Measurements from ENCODE around the gene LEPROT. TPM values are rescaled to one million over a fixed set of nuclear protein-coding genes. Genes with fewer than 3 reads are reported as not detected.

The LEPROT gene
- total and polyA plus RNA-seq, 9 donors = 57.4 to 115 (median 72.0) TPM

- no peak overlapping the region for H3K27ac ChIP-seq
- H3K4me3 ChIP-seq = no peak overlapping the region
- DNase-seq = no peak
- TF ChIP-seq POLR2A (IDR thresholded peaks at IDR 0.05) (no peak), EP300 (IDR thresholded peaks at IDR 0.05) (no peak), CTCF (IDR thresholded peaks at IDR 0.05) (no peak)
- 73 to 81% (median 77%) methylated on average over 4 of the region's 4 CpGs for WGBS, 3 donors
- intact Hi-C loops (cut with DNase I) = loop anchor here in 1 of 4 donors (10.0 kb wide), 1 partner anchor 160 kb away; no protein-coding TSS in a partner anchor
- no peaks in the 10 kb centered on the region for H3K27me3 ChIP-seq
- H3K4me1 ChIP-seq (ENCODE audit: insufficient read depth) = no peaks in the 10 kb centered on the region
- H3K9me3 ChIP-seq = no peaks in the 10 kb centered on the region
- no peaks in the 10 kb centered on the region for H3K36me3 ChIP-seq
Observed at GRCh38 chr1:65414538-65414937, 5.9 kb upstream of the LEPROT start.

GRCh38 chr1:65416767-65417166, 3.7 kb upstream of the LEPROT start:
- intact Hi-C loops (cut with DNase I) = loop anchor here in 1 of 4 donors (10.0 kb wide), 1 partner anchor 162 kb away; no protein-coding TSS in a partner anchor
- H3K4me1 ChIP-seq (ENCODE audit: insufficient read depth) = no peaks in the 10 kb centered on the region
- WGBS, 3 donors = 76 to 100% (median 91%) methylated on average over 1 of the region's 1 CpG

GRCh38 chr1:65417729-65418128, 2.7 kb upstream of the LEPROT start:
- Histone ChIP-seq H3K36me3 (no peaks in the 10 kb centered on the region), H3K4me3 (no peak overlapping the region), H3K4me1 (ENCODE audit: insufficient read depth) (peaks cover 7% of the 10 kb centered on the region), H3K27ac (no peak overlapping the region), H3K27me3 (no peaks in the 10 kb centered on the region), H3K9me3 (no peaks in the 10 kb centered on the region)
- intact Hi-C loops (cut with DNase I) = loop anchor here in 1 of 4 donors (10.0 kb wide), 1 partner anchor 163 kb away; no protein-coding TSS in a partner anchor
- TF ChIP-seq POLR2A (IDR thresholded peaks at IDR 0.05) = no peak
- no peak for TF ChIP-seq EP300 (IDR thresholded peaks at IDR 0.05)
- TF ChIP-seq CTCF (IDR thresholded peaks at IDR 0.05) = no peak
- WGBS, 3 donors = 75 to 78% (median 75%) methylated on average over 2 of the region's 2 CpGs
- DNase-seq = no peak

More at GRCh38 chr1:65416767-65417166, 3.7 kb upstream of the LEPROT start:
- no peak for DNase-seq
- Histone ChIP-seq H3K9me3 (no peaks in the 10 kb centered on the region), H3K36me3 (no peaks in the 10 kb centered on the region), H3K4me3 (no peak overlapping the region), H3K27me3 (no peaks in the 10 kb centered on the region), H3K27ac (no peak overlapping the region)
- no peak for TF ChIP-seq CTCF (IDR thresholded peaks at IDR 0.05)
- TF ChIP-seq EP300 (IDR thresholded peaks at IDR 0.05) = no peak
- TF ChIP-seq POLR2A (IDR thresholded peaks at IDR 0.05) = no peak

GRCh38 chr1:65418522-65419185, 1.8 kb upstream of the LEPROT start:
- no peak for TF ChIP-seq EP300 (IDR thresholded peaks at IDR 0.05)
- TF ChIP-seq POLR2A (IDR thresholded peaks at IDR 0.05) = no peak
- TF ChIP-seq CTCF (IDR thresholded peaks at IDR 0.05) = no peak
- Histone ChIP-seq H3K36me3 (no peaks in the 10 kb centered on the region), H3K9me3 (no peaks in the 10 kb centered on the region), H3K4me1 (ENCODE audit: insufficient read depth) (peaks cover 14% of the 10 kb centered on the region), H3K27ac (no peak overlapping the region), H3K27me3 (no peaks in the 10 kb centered on the region), H3K4me3 (no peak overlapping the region)
- intact Hi-C loops (cut with DNase I) = loop anchor here in 1 of 4 donors (10.0 kb wide), 1 partner anchor 164 kb away; no protein-coding TSS in a partner anchor
- 93 to 95% (median 93%) methylated on average over 4 of the region's 4 CpGs for WGBS, 3 donors
- DNase-seq = no peak

Measured in ovary (tissue), 9 donors.